ENCODE measurements around the gene HS3ST2. TPM values are rescaled to one million over a fixed set of nuclear protein-coding genes. Genes with fewer than 3 reads are reported as not detected.

The HS3ST2 gene
- total and polyA plus RNA-seq, 2 of the 8 experiments (the other 6 are each of a cell fraction or from before 2014, with no cell fraction given) = 1.7 to 3.7 TPM

GRCh38 chr16:22915003-22915402 lies 101.0 kb downstream of the HS3ST2 start:
- H3K4me1 ChIP-seq (replicated peaks in 1 of 4; ENCODE audit: control insufficient read depth in 3 of 4, insufficient read depth in 4 of 4, low read length in 3 of 4) = no peaks in the 10 kb centered on the region
- H4K5ac ChIP-seq (ENCODE audit: insufficient read length, low read depth, low read length) = no peak overlapping the region
- no peaks in the 10 kb centered on the region for H3K79me1 ChIP-seq (ENCODE audit: low read depth, low read length)
- H2BK12ac ChIP-seq (ENCODE audit: low read depth, low read length) = no peak overlapping the region
- no peak overlapping the region for H3K27ac ChIP-seq (ENCODE audit: low read depth, low read length)
- H3K56ac ChIP-seq (replicated peaks; ENCODE audit: insufficient read length, low read depth, low read length) = no peak overlapping the region
- H3K4me3 ChIP-seq (ENCODE audit: extremely low read depth in 1 of 4, insufficient read depth in 2 of 4, low read depth in 3 of 4, low read length in 4 of 4) = no peak overlapping the region
- no peak for TF ChIP-seq CHD1 (IDR thresholded peaks at IDR 0.05; ENCODE audit: low read depth, low read length)
- H3K4ac ChIP-seq (replicated peaks; ENCODE audit: insufficient read length, low read depth, low read length) = no peak overlapping the region
- no peak overlapping the region for H3K23ac ChIP-seq (ENCODE audit: insufficient read length)
- no peak overlapping the region for H4K91ac ChIP-seq (replicated peaks; ENCODE audit: insufficient read length, low read length)
- H4K20me1 ChIP-seq (replicated peaks in 1 of 2; ENCODE audit: control insufficient read depth in 1 of 2, insufficient read depth in 2 of 2, low read length in 2 of 2) = no peaks in the 10 kb centered on the region
- H3K4me2 ChIP-seq (ENCODE audit: insufficient read depth in 1 of 2, low read depth in 2 of 2, low read length in 2 of 2) = no peak overlapping the region
- H2BK120ac ChIP-seq (replicated peaks; ENCODE audit: low read depth, low read length) = no peak overlapping the region
- FAIRE-seq = no peak
- H2BK20ac ChIP-seq (ENCODE audit: low read length) = no peak overlapping the region
- H4K8ac ChIP-seq (ENCODE audit: extremely low read depth, insufficient read depth, low read length) = no peak overlapping the region
- H3K23me2 ChIP-seq (ENCODE audit: low read depth, low read length) = no peaks in the 10 kb centered on the region
- H3K9me3 ChIP-seq (ENCODE audit: insufficient read depth in 2 of 2, low read depth in 1 of 2, low read length in 1 of 2) = no peaks in the 10 kb centered on the region
- no peak overlapping the region for H2AFZ ChIP-seq (ENCODE audit: low read length)
- WGBS, 2 experiments (ENCODE audit: extremely low coverage in 1 of 2, insufficient coverage in 1 of 2, insufficient read length in 1 of 2, insufficient replicate concordance in 2 of 2, low coverage in 1 of 2, low lambda C conversion rate in 2 of 2, missing lambda C conversion rate in 1 of 2) = 94% methylated on average over 24 of the region's 25 CpGs; no CpG with 5 or more reads in 1 of the 2 experiments
- H3K18ac ChIP-seq (ENCODE audit: extremely low read depth, low read length) = no peak overlapping the region
- no peaks in the 10 kb centered on the region for H3K79me2 ChIP-seq (ENCODE audit: control insufficient read depth in 1 of 2, insufficient read depth in 2 of 2, low read length in 2 of 2)
- no peak overlapping the region for H3K9ac ChIP-seq (replicated peaks in 1 of 4; ENCODE audit: extremely low read depth in 1 of 4, low read depth in 3 of 4, low read length in 3 of 4)
- no peak for DNase-seq (ENCODE audit: low read depth in 1 of 2, low spot score in 2 of 2)
- H3K36me3 ChIP-seq (ENCODE audit: control insufficient read depth in 2 of 4, insufficient read depth in 4 of 4, low read length in 3 of 4) = no peaks in the 10 kb centered on the region
- no peak overlapping the region for H3K14ac ChIP-seq (ENCODE audit: insufficient read length)
- POLR2A ChIA-PET (ENCODE audit: partially characterized antibody) = no interaction called here
- H3K27me3 ChIP-seq (replicated peaks in 1 of 4; ENCODE audit: control insufficient read depth in 3 of 4, extremely low read depth in 1 of 4, insufficient read depth in 3 of 4, low read length in 3 of 4) = no peaks in the 10 kb centered on the region; a peak in 1 of 7 replicates
- CTCF ChIA-PET (ENCODE audit: partially characterized antibody) = interaction anchor here (0.9 to 1.6 kb wide), 8 partner anchors 10 to 267 kb away, joined by 3 to 6 read pairs (median 3); no protein-coding TSS in a partner anchor
- H2BK5ac ChIP-seq (ENCODE audit: low read depth, low read length) = no peak overlapping the region
- no peak overlapping the region for H2AK5ac ChIP-seq (ENCODE audit: low read depth, low read length)
- H2BK15ac ChIP-seq (ENCODE audit: low read length) = no peak overlapping the region
